Panc1 (cell line): ENCODE measurements around the gene RAB10.

Experiments
- POLR2AphosphoS5 ChIP-seq: IDR thresholded peaks from 2 replicates; pipeline ENCODE4 v1.6.1; 2012; ENCODE audit warnings: mild to moderate bottlenecking, low read depth, low read length, moderate library complexity
- SIN3A ChIP-seq: IDR thresholded peaks from 2 replicates; pipeline ENCODE4 v1.6.1; 2012; ENCODE audit warnings: low read depth, mild to moderate bottlenecking, low read length, moderate library complexity, borderline replicate concordance; ENCODE audit not compliant: insufficient read depth
- TF ChIP-seq, protein P1 (sequence below): fragments of 450-650 bp; IDR thresholded peaks from 2 replicates; pipeline ENCODE4 v1.5.1; 2017; ENCODE audit warnings: mild to moderate bottlenecking
- TF ChIP-seq, protein P2 (sequence below), 2 experiments: IDR thresholded peaks; 2 replicates each; pipeline ENCODE4 v1.6.1; 2011 to 2012; ENCODE audit warnings: low read depth in 2 of 2, control low read depth in 1 of 2, low read length in 1 of 2, mild to moderate bottlenecking in 1 of 2, moderate library complexity in 1 of 2; ENCODE audit not compliant: insufficient read depth in 1 of 2

DNA sequence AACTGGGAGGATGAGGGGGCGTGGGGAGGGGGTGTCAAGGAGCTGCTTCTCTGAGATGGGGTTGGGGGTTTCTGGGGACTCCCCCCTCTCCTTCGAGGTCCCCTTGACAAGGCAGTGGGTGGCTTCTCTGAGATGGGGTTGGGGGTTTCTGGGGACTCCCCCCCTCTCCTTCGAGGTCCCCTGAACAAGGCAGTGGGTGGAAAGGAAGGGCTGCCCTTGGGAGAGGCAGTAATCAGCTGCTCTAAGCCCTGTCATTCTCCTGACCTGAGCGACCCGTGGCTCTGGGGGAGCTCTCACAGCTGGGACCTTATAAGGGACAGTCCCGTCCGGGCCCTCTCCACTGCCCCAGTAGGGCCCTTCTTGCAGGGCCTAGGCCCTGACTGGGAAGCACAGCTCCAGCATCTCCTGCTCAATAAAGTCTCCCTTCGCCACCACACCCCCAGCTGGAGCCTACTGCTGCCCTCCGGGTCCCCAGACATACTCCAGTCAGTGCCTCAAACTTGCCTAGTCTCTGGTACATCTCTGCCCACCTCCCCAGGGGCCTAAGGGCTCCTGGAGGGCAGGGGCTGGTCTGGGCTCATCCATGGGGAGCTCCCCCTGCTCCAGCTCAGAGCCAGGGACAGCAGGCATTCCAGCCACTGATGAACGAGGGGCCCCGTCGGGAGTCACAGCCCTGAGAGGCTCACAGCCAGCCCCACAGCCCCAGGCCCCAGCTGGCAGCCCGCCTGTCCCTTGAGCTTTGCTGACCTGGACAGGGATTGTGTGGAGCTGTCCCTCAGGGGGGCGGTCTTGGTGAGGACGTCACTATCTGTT, 141.8 kb downstream of the RAB10 start:
- TF ChIP-seq POLR2AphosphoS5 (no peak), SIN3A (no peak)
- TF ChIP-seq, protein P1, sequence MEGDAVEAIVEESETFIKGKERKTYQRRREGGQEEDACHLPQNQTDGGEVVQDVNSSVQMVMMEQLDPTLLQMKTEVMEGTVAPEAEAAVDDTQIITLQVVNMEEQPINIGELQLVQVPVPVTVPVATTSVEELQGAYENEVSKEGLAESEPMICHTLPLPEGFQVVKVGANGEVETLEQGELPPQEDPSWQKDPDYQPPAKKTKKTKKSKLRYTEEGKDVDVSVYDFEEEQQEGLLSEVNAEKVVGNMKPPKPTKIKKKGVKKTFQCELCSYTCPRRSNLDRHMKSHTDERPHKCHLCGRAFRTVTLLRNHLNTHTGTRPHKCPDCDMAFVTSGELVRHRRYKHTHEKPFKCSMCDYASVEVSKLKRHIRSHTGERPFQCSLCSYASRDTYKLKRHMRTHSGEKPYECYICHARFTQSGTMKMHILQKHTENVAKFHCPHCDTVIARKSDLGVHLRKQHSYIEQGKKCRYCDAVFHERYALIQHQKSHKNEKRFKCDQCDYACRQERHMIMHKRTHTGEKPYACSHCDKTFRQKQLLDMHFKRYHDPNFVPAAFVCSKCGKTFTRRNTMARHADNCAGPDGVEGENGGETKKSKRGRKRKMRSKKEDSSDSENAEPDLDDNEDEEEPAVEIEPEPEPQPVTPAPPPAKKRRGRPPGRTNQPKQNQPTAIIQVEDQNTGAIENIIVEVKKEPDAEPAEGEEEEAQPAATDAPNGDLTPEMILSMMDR: no peak
- TF ChIP-seq, protein P2, sequence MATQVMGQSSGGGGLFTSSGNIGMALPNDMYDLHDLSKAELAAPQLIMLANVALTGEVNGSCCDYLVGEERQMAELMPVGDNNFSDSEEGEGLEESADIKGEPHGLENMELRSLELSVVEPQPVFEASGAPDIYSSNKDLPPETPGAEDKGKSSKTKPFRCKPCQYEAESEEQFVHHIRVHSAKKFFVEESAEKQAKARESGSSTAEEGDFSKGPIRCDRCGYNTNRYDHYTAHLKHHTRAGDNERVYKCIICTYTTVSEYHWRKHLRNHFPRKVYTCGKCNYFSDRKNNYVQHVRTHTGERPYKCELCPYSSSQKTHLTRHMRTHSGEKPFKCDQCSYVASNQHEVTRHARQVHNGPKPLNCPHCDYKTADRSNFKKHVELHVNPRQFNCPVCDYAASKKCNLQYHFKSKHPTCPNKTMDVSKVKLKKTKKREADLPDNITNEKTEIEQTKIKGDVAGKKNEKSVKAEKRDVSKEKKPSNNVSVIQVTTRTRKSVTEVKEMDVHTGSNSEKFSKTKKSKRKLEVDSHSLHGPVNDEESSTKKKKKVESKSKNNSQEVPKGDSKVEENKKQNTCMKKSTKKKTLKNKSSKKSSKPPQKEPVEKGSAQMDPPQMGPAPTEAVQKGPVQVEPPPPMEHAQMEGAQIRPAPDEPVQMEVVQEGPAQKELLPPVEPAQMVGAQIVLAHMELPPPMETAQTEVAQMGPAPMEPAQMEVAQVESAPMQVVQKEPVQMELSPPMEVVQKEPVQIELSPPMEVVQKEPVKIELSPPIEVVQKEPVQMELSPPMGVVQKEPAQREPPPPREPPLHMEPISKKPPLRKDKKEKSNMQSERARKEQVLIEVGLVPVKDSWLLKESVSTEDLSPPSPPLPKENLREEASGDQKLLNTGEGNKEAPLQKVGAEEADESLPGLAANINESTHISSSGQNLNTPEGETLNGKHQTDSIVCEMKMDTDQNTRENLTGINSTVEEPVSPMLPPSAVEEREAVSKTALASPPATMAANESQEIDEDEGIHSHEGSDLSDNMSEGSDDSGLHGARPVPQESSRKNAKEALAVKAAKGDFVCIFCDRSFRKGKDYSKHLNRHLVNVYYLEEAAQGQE (IDR thresholded peaks at IDR 0.05; ENCODE audit: insufficient read depth in 1 of 2, low read depth in 2 of 2, low read length in 1 of 2): no peak
